HG03280 (cell line): ENCODE measurements around the gene TEK.

ENCODE experiments used
- ATAC-seq: cut with Tn5 transposase; IDR thresholded peaks from one replicate; pipeline ENCODE4 v1.9.1; 2021; ENCODE audit warnings: mild to moderate bottlenecking, moderate library complexity; ENCODE audit not compliant: unreplicated experiment

TEK gene

DNA sequence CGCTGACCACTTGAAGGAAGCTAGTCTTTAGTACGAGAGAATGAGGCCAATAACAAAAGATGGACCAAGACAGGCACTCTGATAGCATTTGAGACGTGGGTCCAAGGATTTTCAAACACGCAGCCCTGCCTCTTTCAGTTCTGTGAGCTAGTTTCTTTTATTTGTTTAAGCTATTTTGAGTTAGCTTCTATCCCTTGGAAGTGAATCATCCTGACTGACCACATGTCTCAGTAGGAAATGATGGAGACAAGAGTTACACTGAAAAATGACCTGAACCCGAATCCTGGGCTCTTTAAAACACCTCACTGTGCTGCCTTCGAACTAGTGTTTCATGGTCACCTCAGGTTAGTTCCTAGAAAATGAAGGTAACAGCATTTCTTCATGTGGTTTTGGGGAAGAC is 9.9 kb downstream of the TEK start:
- no peak for ATAC-seq

DNA sequence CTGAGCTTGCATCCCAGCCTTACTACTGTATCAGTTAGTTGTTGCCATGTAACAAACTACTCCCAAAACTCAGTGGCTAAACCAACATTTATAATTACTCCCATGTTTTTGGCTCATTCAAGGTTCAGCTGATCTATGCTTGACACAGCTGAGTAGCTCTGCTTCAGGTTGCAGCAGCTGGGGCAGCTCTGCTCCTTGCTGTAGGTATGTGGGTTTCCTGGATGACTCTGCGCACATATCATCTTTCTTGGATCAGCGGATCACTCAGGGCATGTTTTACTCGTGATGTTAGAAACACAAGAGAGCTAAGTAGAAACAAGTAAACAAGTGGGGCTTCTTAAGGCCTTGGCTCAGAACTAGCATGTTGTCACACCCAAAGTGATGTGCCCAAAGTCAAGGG is 15.1 kb downstream of the TEK start:
- no peak for ATAC-seq

DNA sequence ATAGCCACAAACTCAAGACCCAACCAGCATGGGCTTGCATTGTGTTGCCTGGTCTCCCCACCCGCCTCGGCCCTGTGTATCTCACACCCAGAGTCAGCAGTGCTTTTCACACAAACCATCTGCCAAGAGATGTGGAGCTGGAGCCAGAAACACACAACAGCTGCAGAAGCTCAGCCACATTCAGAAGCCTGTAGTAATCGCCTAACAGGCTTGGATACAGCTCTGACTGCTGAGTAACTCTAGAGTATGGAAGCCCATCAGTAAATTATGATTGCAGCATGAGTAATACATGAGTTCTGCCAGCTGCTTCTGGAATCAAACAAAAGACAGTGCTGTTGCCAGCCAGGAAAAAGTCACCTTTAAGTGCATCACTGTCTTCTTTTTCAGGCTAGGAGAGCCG is 16.0 kb downstream of the TEK start:
- ATAC-seq = no peak

DNA sequence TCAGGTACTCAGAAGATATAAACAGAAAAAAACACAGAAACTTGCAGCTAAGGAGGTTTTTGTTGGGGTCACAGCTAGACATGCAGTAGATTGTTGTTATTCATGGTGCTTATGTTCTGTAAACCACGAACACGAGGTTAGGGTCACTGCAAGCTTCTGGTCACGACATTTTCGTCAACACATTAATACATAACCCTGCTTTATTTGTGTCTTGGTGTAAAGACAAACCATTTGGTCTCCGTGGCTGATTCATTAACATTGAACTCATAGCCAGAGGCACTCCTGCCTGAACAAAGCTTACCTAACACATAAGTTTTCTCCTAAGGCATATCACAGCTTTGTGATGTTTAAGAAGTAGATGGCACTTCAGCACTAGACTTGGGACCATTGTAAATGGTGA is 16.9 kb downstream of the TEK start:
- ATAC-seq = no peak

DNA sequence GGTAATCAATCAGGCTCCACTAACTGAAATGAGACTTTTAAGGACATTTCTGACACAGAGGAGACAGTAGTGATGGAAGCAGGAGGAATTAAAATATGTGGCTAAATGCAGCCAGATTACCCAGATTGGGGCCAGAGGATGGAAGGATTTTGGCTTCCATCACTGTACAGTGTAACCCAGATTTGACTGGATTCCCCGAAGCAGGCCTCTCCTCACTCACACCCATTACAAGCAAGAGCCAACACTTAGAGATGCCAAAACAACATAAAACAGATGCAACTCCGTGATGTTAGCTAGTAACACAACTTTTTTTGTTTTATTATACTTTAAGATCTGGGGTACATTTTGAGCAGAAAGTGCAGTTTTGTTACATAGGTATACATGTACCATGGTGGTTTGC is 17.6 kb downstream of the TEK start:
- ATAC-seq = no peak

DNA sequence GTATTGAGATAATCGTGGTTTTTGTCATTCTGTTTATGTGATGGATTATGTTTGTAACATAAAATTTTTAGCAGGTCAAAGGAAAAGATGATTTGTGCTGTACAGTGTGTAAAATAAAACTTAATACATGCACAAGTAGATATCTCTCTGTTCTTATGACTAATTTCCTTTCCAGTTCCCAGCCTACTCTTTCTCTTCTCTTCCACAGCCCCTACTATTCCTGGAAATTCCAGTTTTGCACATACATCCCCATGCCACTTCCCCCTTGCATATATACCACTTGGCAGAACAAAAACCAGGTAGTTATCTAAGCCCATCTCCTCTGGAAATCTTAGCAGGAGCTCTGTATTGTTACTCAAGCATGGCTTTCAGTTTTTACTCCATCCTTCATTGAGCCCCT is 20.2 kb downstream of the TEK start:
- no peak for ATAC-seq

DNA sequence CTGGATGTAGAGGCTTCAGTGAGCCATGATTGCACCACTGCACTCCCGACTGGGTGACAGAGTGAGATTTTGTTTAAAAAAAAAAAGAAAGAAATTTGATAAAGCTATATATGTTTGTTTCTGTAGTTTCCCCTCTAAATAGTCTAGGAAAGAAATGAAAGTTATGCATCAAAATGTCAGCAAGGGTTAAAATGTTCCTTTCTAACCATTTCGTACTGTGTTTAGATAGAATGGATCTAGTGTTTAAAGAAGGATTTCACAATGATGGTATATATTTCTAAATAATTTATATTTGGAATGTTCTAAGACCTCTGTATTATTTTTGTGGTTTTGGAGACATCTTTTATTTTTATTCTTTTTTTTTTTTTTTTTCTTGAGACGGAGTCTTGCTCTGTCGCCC is 22.7 kb downstream of the TEK start:
- ATAC-seq = no peak

DNA sequence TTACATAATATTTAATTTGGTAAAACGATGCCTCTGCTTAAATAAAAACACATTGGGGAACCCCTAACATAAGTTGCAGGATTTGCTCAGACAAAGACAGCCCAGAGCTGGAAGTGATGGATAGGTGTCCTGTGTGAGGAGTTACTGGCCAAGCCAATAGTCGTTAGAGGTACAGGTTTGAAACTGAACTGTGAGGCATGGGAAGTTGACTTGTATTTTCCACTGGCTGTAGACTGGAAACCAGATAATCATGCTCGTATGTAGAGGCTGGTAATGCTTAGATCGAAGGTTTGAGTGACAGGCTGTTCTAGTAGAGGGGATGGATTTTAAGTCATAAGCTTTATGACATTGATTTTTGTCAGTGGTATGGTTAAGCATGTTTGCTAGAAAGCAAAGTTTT is 24.8 kb downstream of the TEK start:
- no peak for ATAC-seq

DNA sequence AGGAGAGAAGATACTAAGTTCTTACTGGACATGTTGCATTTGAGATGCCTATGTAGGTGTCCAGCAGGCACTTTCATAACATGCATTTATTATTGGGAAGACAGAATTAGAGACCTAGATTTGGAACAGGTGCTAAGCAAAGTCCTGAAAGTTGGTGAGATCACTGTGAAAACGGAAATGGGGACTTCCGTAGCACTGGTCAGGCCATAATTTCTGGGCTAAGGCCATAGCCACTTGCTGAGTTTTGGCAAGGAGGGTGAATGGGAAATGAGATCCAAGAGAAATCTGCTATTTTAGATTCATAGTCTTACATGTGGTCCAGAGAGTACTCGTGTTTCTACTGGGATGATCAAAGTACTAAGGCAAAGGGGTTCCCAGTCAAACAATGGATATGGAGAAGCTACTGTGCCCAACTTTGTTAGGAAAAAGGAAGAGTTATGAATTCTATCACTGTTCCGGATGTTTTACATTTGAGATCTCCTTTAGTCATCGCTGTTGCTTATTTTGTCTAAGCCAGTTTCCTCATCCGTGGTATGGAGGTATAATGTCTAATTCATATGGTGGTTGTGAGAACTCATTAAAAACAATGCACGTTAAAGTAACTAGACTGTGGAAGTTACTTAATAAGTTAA is 33.4 kb downstream of the TEK start:
- ATAC-seq = no peak

DNA sequence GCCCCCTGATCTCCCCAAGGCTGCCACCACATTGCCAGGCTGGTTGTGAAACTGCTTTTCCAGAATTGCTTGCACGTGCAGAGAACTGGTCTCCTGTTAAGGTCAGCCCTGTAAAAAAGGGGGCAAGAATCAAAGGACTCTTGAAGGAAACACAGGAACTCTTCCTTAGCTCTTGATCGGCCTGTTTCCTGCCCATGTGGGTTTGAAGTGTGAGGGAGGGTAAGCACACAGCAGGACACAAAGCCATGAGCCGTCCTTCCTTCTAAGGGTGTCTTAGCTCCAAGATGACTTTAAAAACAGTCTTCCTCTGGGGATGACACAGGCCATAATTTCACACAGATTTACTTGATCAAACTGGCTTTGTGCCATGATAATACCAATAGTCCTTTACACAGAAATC is 36.1 kb downstream of the TEK start:
- ATAC-seq = no peak

DNA sequence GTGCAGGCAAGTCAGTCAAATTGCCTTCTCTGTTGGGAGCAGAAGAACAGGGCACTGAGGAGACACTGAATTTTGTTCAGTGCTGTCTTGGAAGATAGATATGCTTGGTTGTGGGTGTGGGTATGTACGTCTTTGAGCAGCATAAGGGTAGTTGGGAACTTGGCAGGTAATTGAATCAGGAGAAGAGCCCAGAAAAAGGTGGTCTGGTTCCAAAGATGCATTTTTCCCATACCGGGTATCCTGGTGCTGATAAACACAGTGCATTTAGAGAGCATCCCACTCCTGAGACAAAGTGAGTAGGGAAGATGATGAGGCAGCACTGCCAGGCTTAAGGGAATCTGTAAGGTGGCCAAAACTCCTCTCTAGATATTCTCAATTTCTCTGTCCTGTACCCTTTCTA is 40.6 kb downstream of the TEK start:
- ATAC-seq = no peak

DNA sequence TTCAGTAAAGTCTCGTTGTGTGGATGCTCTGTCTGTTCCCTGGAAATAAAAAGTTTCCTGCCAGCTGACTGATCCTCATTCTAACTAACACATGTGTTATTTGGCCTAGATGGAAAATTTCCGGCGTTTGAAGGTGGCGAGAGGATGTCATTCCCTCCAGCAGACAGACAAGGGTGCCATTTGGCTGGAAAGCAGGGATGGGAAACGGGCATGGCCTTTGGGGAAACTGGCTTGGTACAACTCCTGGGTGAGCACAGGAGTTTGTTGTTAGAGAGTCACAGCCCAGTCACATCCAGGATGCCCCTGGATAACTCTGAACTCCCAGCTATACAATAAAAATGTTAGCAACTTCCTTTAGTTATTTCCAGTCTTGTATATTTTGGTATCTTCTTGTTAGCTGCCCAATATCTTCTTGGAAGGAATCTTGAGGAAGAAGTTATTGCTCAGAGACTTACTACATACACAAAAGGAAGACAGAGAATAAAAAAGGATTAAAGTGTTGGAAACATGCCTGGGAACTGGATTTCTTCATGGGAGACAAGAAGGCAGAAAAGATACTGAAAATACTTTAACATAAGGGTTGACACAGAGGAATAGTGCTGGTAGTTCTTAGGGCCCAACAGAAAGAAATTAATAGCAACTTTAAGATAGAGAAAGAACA is 41.9 kb downstream of the TEK start:
- ATAC-seq = no peak

DNA sequence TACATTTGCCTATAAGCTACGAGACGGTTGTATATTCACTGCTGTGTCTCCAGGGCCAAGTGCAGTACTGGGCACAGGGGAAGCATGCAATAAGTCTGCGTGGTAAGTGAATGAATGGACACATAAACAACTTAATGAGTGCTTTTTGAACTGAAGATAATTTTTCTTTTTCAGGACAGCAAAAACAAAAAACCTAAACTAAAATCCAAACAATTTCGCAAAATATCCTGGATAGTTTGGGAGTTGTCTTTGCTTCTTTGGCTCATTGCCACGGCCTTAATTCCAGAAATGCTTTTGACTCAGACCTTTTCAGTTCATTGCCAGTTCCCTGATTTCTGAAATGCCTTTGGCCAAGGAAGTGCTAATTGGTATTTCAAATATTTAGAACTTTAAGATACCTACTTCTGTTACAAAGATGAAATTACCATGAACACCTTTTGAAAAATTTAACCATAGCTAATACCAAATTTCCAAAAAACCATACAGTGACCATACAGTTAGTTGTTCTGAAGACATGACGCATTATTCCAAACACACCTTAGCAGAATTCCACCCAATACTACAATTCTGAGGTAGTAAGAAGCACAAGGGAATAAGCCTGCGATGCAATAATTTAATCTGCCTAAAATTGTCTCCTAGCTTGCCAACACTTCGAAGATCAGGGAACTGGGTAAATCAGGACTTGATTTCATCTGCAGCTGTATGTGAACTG is 42.8 kb downstream of the TEK start:
- no peak for ATAC-seq

DNA sequence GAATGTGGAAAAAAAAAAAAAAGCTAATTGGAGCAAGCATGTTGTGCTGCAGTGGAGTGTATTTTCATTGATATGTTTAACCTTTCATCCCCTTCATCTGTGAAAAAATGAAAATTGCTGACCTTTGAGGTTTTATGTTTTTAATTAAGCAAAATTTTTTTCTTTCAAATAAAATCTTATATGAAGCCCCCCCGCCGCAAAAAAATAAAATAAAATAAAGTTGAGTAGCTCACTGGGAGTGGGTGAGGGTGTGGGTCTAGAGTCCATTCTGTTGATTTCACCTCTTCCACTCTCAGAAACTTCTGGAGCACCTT is 43.3 kb downstream of the TEK start:
- no peak for ATAC-seq

DNA sequence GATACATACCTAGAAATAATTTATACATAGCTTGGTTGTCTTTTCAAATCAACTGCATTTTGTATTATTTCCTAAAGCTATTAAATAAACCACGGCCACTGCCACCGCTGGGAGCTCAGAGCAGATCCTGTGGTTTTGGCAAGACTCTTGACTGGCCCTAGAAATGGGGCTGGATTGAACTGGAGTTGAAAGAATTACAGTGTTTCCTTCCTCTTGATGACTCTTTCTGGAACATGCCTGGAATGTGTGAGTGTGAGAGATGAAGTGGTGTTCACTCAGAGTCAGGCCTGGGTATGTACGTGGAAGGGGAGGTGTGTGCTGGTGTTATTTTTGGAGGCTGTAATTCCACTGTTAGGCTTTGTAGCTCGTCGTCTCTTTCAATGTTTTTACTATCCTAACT is 45.9 kb downstream of the TEK start:
- ATAC-seq = no peak

DNA sequence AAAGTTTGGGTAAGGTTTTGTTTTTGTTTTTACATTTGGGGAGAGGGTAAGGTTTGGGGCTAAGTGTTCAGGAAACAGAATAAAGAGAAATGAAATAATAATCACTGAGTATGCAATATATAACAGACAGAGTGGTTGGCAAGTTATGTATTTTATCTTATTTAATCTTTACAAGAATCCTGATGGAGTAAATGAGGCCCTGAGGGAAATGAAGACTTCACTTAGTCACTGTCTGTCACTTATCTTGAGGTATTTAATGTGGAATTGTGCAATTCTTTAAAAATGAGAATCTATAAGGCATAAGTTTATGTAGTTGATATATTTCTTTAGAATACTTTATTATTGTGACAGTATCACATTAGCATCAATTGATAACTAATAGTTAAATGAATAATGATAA is 48.1 kb downstream of the TEK start:
- no peak for ATAC-seq

DNA sequence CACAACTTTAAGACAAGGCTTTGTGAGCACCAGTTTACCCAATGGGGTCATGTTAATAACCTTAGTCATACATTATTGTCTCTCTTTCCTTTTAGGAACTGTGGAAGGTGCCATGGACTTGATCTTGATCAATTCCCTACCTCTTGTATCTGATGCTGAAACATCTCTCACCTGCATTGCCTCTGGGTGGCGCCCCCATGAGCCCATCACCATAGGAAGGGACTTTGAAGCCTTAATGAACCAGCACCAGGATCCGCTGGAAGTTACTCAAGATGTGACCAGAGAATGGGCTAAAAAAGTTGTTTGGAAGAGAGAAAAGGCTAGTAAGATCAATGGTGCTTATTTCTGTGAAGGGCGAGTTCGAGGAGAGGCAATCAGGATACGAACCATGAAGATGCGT is 48.7 kb downstream of the TEK start:
- no peak for ATAC-seq

DNA sequence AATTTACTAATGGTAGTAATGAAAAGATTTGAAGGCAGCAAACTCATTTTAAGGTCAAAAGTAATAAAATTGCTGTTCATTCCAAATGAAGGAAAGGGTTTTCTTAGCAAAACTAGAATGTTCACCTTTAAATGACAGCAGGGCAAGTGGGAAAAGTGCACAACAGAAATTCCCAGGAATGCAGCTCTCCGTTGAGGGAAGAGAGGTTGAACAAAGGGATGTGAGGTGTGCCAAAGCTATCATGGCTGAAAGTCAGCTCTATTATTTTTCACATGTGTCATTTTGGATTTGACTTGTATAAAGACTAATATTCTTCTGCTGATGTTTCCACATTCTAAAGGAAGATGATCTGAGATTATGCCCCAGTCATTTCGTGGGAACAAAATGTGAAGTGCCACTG is 51.6 kb downstream of the TEK start:
- ATAC-seq = no peak

DNA sequence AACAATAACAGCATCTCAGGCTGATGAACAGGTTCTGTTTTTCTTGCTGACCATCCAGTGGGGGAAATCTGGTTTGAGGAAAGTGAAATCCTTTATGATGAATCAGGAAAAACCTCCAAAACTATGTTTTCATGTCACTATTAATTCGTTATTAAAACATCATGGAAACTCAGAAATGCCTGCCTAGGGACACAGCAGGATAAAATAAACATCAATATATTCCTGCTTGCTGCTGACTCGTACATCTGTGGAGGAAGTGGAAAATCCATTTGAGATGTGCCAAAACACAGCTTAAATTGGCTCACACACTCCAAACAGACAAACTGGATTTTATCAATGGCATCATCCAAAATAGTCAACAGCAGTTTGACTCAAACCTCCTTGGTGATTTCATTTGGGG is 53.0 kb downstream of the TEK start:
- no peak for ATAC-seq

DNA sequence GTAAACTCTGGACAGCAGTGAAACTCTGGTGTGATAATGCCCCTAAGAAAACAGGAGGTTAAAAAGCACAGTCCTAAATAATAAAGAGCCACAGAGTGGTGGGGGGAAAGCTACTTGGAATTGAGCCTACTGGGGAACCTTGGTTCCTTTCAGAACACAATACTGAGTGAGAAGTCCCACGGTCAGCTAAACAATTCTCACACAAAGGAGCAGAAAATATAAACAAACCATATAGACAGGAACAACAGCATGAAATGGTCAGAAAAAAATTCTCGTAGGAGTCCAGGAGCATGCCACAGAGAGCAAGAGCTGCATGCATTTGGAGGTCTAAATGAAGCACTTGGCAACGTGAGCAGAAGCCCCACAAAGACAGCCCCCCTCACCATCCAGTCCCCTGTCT is 56.0 kb downstream of the TEK start:
- no peak for ATAC-seq

DNA sequence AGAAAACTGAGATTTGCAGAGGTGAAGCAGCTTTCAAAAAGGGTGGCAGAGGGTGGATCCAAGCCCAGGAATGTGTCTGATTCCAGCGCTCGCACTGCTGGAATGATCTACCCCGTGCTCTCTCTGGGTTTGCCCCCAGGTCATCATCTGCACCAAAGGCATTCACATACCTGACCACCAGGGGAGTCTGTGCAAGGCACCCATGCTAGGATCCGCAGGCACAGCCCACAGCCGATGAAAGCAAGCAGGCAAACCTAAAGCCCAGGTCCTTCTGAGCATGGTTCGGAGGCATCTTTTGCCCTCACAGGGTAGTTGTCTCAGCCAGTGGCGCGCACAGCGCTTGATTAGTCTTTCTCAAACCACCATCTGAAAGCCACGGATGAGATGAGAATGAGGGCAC is 56.6 kb downstream of the TEK start:
- no peak for ATAC-seq

DNA sequence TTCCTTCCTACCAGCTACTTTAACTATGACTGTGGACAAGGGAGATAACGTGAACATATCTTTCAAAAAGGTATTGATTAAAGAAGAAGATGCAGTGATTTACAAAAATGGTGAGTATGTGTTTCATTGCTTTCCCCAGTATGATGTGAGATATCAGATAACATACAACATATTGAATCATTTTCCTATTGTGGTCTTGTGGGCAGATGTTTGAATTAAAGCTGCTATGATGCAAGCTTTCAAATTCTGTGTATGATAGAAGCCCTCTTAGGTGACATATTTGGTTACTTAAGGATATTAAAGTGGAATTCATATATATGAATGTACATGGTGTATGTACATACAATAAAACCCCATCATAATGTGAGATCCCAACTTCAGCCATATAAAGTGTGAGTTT is 59.5 kb downstream of the TEK start:
- ATAC-seq = no peak

DNA sequence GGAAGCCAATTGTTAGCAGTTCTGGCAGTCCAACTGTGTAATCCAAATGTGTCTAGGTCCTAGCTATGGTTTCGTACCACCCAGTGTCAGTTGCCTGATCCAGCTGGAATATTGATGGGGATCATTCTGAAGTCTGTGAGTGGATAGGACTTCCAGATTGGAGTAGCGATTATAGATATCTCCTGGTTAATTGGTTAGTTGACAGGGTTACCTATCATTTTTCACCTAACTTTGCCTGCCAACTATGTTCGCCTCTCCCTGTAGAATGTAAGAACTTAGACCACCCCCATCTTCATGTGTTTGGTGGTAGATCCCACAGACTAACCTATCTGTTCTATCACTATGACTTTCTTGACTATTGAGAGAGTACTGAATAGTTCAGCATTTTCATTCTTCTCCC is 59.9 kb downstream of the TEK start:
- no peak for ATAC-seq
